ENCODE measurements around the gene DBNDD2.

Gene DBNDD2

GRCh38 chr20:45370571-45371160 lies 37.4 kb upstream of the DBNDD2 start:
- DNase-seq (ENCODE audit: low read depth): no peak
- TF ChIP-seq, protein P1, sequence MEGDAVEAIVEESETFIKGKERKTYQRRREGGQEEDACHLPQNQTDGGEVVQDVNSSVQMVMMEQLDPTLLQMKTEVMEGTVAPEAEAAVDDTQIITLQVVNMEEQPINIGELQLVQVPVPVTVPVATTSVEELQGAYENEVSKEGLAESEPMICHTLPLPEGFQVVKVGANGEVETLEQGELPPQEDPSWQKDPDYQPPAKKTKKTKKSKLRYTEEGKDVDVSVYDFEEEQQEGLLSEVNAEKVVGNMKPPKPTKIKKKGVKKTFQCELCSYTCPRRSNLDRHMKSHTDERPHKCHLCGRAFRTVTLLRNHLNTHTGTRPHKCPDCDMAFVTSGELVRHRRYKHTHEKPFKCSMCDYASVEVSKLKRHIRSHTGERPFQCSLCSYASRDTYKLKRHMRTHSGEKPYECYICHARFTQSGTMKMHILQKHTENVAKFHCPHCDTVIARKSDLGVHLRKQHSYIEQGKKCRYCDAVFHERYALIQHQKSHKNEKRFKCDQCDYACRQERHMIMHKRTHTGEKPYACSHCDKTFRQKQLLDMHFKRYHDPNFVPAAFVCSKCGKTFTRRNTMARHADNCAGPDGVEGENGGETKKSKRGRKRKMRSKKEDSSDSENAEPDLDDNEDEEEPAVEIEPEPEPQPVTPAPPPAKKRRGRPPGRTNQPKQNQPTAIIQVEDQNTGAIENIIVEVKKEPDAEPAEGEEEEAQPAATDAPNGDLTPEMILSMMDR (IDR thresholded peaks at IDR 0.05; ENCODE audit: control insufficient read depth, insufficient read depth, low read depth, low read length, missing control alignments): no peak
- H3K4me3 ChIP-seq (ENCODE audit: control insufficient read depth, low read depth, low read length): no peak overlapping the region

GRCh38 chr20:45372241-45372640 lies 35.8 kb upstream of the DBNDD2 start:
- no peak overlapping the region for H3K4me3 ChIP-seq (ENCODE audit: control insufficient read depth, low read depth, low read length)
- TF ChIP-seq, protein P1 (IDR thresholded peaks at IDR 0.05; ENCODE audit: control insufficient read depth, insufficient read depth, low read depth, low read length, missing control alignments): no peak
- DNase-seq (ENCODE audit: low read depth): no peak

- no peak for DNase-seq (ENCODE audit: low read depth)
- TF ChIP-seq, protein P1 (IDR thresholded peaks at IDR 0.05; ENCODE audit: control insufficient read depth, insufficient read depth, low read depth, low read length, missing control alignments): no peak
- H3K4me3 ChIP-seq (ENCODE audit: control insufficient read depth, low read depth, low read length): no peak overlapping the region
These were observed 35.3 kb upstream of the DBNDD2 start for GRCh38 chr20:45372646-45373352.

DNA sequence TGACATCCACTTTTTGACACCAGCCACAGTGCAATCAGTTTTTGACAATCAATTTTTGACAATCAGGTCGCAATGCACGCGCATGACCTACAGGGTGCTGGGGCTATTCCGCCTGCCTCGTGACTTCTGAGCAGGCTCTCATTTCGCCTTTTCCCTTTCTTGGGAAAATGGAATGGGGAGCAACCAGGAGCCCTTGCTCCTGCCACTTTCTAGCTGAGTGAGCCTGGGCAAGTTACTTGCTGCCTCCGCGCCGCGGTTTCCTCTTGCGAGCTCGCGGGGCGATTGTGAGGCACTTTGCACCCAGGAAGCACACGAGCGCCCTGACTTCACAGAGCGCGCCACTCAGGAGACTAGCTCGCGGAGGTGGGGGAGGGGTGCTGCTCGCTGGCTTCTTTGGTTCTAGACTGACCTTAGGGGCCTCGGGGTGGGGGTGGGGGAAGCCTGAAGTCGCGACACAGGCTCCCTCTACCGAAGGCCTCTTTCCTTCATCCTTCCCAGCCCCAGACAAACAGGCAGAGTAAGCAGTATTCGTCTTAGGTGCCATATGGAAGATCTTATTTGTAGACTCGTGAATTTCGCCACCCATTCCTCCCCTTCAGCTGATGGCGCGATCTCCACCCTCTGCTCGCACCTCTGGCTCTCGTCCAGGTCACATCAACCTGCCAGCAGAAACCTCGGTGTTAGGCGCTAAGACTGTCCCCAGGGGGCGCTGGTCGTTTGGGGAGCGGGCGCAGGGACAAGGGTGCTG lies 34.6 kb upstream of the DBNDD2 start:
- DNase-seq (ENCODE audit: low read depth): no peak
- peak overlapping the region; percentile 45 for H3K4me3 ChIP-seq (ENCODE audit: control insufficient read depth, low read depth, low read length)
- TF ChIP-seq, protein P1 (IDR thresholded peaks at IDR 0.05; ENCODE audit: control insufficient read depth, insufficient read depth, low read depth, low read length, missing control alignments): peak; percentile 96

DNA sequence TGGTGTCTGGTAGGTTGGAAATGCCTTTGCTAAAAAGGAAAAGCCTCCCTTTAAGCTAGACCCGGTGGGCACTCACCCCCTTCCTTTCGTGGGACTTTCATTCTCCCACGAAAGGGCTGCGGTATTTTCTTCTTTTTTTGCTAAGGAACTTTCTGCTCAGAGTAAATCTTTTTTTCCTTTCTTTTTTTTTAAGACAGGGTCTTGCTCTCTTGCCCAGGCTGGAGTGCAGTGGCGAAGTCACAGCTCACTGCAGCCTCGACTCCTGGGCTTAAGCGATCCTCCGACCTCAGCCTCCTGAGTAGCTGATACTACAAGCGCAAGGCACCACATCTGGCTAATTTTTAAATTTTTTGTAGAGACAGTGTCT lies 34.0 kb upstream of the DBNDD2 start:
- DNase-seq (ENCODE audit: low read depth): no peak
- peak overlapping the region; percentile 45 for H3K4me3 ChIP-seq (ENCODE audit: control insufficient read depth, low read depth, low read length)
- TF ChIP-seq, protein P1 (IDR thresholded peaks at IDR 0.05; ENCODE audit: control insufficient read depth, insufficient read depth, low read depth, low read length, missing control alignments): no peak

DNA sequence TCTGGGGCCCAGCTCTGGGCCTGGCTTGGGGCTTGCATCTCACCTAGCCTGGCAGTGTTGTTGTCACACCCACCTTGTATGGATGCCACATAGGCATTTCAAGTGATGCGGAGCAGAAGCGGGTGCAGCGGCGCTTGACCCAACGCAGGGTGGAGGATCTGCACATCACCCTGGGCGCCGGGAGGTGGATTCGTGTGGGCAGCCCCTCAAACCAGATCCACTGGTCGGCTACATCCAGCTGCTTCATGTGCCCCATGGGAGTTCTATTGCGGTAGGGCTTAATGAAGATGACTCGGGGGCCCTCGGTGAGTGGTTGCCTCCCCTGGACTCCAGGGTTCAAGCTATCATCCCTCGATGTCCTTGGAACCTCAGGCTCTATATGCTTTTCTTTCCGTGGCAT lies 33.1 kb upstream of the DBNDD2 start:
- H3K4me3 ChIP-seq (ENCODE audit: control insufficient read depth, low read depth, low read length): no peak overlapping the region
- no peak for DNase-seq (ENCODE audit: low read depth)
- TF ChIP-seq, protein P1 (IDR thresholded peaks at IDR 0.05; ENCODE audit: control insufficient read depth, insufficient read depth, low read depth, low read length, missing control alignments): no peak
